ENCODE results near the gene SPATA17.
A peak's percentile ranks its signal among the peaks of the same experiment; 100 is the strongest.
"Not testable (repeated sequence)": the region's sequence is repeated elsewhere in the genome, so short reads cannot be mapped to it uniquely, and the experiment has no call there.

SPATA17 gene

GRCh38 chr1:217630711-217631591 lies at the start of gene SPATA17, which contains the start of gene GPATCH2:
Gene SPATA17 (plus strand): TSS chr1:217631344. CDS start chr1:217631379, 35 bp downstream.
Gene GPATCH2 (minus strand): TSS chr1:217631090. CDS start chr1:217630971, 119 bp downstream.
- ChIA-PET CTCF (interaction anchor here (1.0 to 1.4 kb wide), 7 partner anchors 9 to 543 kb away, joined by 3 to 6 read pairs (median 3); no protein-coding TSS in a partner anchor), POLR2A (interaction anchor here (0.6 to 0.8 kb wide), 4 partner anchors 11 to 26 kb away, joined by 3 to 4 read pairs (median 4); no protein-coding TSS in a partner anchor)
- H3K4me3 ChIP-seq (ENCODE audit: low read depth, low read length), result peak within 1 kb of the TSS; percentile 84
- TF ChIP-seq CTCF (IDR thresholded peaks at IDR 0.05; ENCODE audit: insufficient read depth, low read length, missing control alignments), result peak; percentile 25
- DNase-seq (ENCODE audit: low read depth, low spot score), result peak; percentile 53

- POLR2A ChIA-PET; DNase-seq (ENCODE audit: low read depth, low spot score); CTCF ChIA-PET; H3K4me3 ChIP-seq (ENCODE audit: low read depth, low read length): not testable (repeated sequence)
Observed at GRCh38 chr1:217584286-217584811, 46.8 kb upstream of the SPATA17 start.

- TF ChIP-seq CTCF (IDR thresholded peaks at IDR 0.05; ENCODE audit: insufficient read depth, low read length, missing control alignments), result no peak
- no peak overlapping the region for H3K4me3 ChIP-seq (ENCODE audit: low read depth, low read length)
- DNase-seq (ENCODE audit: low read depth, low spot score), result no peak
- POLR2A ChIA-PET, result no interaction called here
- CTCF ChIA-PET, result no interaction called here
Observed at GRCh38 chr1:217585577-217585976, 45.6 kb upstream of the SPATA17 start.

- H3K4me3 ChIP-seq (ENCODE audit: low read depth, low read length), result no peak overlapping the region
- DNase-seq (ENCODE audit: low read depth, low spot score), result no peak
- TF ChIP-seq CTCF (IDR thresholded peaks at IDR 0.05; ENCODE audit: insufficient read depth, low read length, missing control alignments), result no peak
- ChIA-PET POLR2A (no interaction called here), CTCF (no interaction called here)
Observed at GRCh38 chr1:217586586-217586985, 44.6 kb upstream of the SPATA17 start.

GRCh38 chr1:217590598-217590997 lies 40.5 kb upstream of the SPATA17 start:
- H3K4me3 ChIP-seq (ENCODE audit: low read depth, low read length), result no peak overlapping the region
- POLR2A ChIA-PET, result no interaction called here
- no peak for TF ChIP-seq CTCF (IDR thresholded peaks at IDR 0.05; ENCODE audit: insufficient read depth, low read length, missing control alignments)
- no peak for DNase-seq (ENCODE audit: low read depth, low spot score)
- CTCF ChIA-PET, result interaction anchor here (0.6 kb wide), 1 partner anchor 12 kb away, joined by 3 read pairs; no protein-coding TSS in a partner anchor

- no peak for DNase-seq (ENCODE audit: low read depth, low spot score)
- POLR2A ChIA-PET, result no interaction called here
- CTCF ChIA-PET, result no interaction called here
- no peak overlapping the region for H3K4me3 ChIP-seq (ENCODE audit: low read depth, low read length)
- TF ChIP-seq CTCF (IDR thresholded peaks at IDR 0.05; ENCODE audit: insufficient read depth, low read length, missing control alignments), result no peak
Observed at GRCh38 chr1:217599154-217599553, 32.0 kb upstream of the SPATA17 start.
